HEK293T (cell line): Measurements from ENCODE around the gene LMOD1.

ENCODE experiments used
- FOXM1 ChIP-seq: fragments of 450-650 bp; IDR thresholded peaks from 2 replicates; pipeline ENCODE4 v1.6.1; 2017; ENCODE audit warnings: mild to moderate bottlenecking, borderline replicate concordance
- LEF1 ChIP-seq: fragments of 450-650 bp; IDR thresholded peaks from 2 replicates; pipeline ENCODE4 v1.6.1; 2017; ENCODE audit warnings: mild to moderate bottlenecking, borderline replicate concordance
- SP1 ChIP-seq: fragments of 450-650 bp; IDR thresholded peaks from 2 replicates; pipeline ENCODE4 v1.6.1; 2017

DNA sequence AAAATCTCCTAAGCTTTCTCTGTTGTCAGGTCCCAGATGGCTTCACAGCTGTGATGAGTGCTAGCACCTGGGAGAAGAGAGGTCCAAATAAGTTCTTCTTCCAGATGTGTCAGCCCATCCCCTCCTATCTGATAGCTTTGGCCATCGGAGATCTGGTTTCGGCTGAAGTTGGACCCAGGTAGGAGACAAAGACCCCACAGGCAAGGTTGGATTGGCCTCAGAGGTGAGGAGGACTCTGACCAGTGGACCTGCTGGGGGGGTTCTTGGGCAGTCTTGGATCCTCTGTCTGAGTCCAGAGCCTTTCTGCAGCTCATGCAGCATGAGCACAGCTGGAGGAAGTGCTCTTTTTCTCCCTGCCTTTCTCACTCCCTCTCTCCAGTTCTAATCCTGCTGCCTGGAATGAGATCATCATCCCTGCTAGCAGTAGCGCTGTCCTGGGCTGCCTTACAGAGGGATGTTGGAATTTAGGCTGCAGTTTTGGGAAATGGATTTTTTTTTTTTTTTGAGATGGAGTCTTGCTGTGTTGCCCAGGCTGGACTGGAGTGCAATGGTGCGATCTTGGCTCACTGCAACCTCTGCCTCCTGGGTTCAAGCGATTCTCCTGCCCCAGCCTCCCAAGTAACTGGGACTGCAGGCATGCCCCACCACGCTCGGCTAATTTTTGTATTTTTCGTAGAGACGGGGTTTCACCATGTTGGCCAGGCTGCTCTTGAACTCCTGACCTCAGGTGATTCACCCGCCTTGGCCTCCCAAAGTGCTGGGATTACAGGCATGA is 43.2 kb upstream of the LMOD1 start:
- no peak for TF ChIP-seq SP1
- TF ChIP-seq LEF1 = no peak
- no peak for TF ChIP-seq FOXM1
